DMS53 treated with DMSO at 0.1 percent for 48 hours (cell line): ENCODE data around the gene TOR2A.
"Not testable (repeated sequence)": the region's sequence is repeated elsewhere in the genome, so short reads cannot be mapped to it uniquely, and the experiment has no call there.

Experiments
- DNase-seq: peaks from one replicate; lab custom pipeline; 2025; ENCODE audit not compliant: unreplicated experiment; lab: John Stamatoyannopoulos, UW

TOR2A gene

DNA sequence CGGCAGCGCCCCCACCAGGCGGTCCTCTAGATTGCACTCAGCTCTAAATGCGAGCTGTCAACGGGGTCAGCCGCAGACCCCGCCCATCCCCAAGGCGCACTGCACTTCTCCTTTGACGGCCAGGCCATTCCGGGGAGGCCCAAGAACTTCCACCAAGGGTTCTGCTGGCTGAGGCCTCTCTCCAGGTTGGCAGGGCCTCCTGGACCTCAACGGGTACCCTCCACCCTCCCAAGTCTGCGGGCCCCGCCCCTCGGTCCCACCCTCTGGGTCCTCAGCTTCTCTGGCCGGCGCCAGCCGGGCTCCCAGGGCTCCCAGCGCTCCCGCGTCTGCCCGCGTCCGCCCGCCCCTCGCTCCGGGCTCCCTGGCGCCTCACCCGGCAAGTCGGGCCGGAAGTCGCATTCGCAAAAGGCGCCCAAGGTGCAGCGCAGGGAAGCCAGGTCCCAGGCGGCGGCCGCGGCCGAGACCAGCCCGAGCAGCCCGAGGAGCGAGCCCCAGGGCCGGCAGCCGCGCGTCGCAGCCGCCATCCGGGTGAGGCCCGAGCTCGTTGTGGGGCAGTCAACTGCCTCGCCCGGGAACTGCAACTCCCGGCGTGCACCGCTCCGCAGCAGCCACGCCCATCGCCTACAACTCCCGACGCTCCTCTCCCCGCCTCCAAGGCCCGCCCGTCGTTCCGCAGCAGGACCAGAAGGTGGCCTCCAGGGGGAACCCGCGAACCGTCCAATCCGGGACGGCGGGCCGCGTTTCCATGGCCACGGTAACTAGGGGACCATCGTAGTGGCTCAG lies at the start of gene TOR2A:
TSS of gene TOR2A (minus strand) at position 548 of the 783 bp plus-strand sequence. CDS start at position 524, 24 bp downstream.
- peak; percentile 93 for DNase-seq

DNA sequence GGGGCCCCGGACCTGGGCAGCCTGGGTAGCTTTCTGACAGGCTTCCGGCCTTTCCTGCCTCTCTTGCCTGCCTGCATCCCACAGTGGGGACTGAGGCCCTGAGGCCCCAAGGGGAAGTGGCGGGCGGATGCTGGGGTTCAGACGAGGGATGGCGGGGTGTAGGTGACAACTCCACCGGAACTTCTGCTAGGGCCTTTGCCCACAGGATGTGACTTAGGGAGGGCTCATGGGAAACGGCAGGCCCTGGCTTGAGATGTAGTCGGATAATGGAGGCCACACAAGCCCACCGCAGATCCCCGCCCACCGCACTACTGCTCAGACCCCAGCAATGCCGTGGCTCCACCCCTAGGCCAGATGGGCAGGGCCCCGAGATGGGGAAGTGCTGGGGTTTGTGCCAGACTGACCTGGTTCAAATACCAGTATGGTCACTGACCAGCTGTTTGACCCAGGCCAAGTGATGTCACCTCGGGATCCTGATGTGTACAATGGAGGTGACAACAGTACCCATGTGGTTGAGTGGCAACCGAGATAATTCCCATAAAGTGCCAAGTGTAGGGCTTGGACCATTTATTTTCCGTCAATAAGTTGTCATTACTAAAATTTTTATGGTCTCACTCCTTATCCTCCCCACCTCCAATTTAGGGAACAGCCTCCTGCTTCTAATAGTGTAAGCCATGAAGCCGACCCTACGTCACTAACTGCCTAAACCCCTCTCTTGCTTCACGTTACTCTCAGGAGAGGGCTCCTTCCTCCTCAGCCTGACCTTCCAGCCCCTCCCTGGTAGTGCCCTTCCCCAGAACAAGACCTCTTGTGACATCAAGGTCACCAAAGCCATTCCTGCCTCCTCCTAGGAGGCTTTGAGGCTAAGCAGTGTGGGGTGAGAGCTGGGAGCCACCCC lies 48.3 kb upstream of the TOR2A start:
- no peak for DNase-seq

DNA sequence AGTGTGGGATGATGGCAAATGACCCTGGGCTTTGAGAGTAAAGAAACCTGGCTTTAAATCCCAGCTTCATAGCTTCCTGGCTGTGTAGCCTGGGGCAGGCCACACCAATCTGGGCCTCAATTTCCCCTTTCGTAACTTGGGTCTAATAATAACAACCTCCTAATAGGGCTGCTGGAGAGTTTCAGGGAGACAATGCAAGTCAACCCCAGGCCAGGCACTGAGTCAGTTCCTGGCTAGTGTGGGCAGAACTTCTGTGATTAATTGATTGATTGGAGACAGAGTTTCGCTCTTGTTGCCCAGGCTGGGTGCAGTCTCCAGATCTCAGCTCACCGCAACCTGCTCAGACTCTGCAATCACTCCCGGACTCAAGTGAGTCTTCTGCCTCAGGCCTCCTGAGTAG lies 46.7 kb upstream of the TOR2A start:
- no peak for DNase-seq

DNA sequence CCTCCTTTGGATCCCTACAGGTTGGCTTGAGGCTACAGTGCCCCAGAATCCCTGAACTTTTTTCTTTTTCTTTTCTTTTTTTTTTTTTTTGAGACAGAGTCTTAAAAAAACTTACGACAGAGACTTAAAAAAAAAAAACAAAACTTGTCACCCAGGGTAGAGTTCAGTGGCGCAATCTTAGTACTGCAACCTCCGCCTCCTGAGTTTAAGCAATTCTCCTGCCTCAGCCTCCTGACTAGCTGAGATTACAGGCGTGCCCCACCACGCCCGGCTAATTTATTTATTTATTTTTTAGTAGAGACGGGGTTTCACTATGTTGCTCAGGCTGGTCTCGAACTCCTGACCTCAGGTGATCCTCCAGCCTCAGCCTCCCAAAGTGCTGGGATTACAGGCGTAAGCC lies 45.8 kb upstream of the TOR2A start:
- DNase-seq, result not testable (repeated sequence)

DNA sequence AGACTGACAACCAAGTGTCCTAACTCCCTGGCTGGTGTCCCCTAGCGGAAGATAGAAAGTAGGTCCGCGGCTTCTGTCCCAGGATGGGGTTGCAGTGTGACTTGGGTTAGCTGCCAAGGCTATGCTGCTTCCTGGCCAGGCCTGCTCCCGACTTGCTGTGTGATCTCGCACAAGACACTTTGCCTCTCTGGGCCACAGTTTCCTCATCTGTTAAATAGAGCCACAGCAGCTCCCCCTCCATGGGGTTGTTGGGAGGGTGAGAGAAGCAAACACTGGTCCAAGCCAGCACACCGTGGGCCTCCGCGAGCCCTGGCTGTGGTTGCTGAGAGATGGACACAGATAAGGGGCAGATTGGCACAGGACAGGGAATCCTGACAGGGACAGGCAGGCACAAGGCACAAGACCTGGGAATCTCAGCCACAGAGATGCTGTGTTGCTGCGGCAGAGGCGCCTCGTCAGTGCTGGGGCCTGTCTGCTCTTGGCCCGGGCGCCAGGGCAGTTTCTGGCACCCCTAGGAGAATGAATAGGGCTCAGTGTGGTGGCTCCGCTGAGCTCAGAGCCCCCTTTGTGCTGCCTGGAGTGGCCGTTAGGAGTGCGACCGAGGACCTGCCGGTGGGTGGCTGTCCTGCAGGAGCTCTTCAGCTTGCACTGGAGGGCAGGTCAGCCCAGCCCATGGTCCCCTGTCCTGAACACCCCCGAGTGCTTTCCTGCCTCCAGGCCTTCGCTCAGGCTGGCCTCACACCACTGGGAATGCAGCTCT lies 45.2 kb upstream of the TOR2A start:
- DNase-seq, result no peak

DNA sequence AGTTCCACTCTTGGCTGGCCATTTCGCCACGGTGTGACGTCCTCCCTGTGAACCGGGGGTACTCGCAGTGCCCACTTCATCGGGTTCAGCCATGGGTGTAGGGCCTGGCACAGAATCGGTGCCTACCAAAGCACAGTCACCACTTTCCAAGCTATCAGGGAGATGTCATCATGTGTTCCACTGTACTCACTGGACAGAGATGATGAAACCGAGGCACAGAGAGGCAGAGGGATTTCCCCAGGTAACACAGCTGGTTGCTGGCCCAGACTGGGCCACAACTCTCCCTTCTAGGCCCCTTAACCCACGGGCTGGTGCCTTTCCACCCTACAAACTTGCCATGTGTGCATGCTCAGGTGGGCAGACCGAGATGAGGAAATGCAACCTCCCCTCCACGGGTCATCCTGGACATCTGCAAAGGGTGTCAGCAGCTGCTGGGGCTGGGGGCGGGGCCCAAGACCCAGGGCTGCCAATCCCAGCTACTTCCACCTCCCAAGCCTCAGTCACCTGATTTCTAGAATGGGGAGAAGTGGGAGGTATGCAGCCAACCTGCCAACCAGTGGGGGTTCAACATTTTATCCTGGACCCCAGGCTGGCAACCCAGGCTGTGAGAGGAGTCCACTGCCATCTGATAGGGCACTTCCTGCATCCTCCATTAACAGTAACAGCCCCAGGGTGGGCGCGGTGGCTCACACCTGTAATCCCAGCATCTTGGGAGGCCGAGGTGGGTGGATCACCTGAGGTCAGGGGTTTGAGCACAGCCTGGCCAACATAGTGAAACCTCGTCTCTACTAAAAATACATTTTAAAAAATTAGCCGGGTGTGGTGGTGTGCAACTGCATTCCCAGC lies 44.3 kb upstream of the TOR2A start:
- DNase-seq, result no peak

DNA sequence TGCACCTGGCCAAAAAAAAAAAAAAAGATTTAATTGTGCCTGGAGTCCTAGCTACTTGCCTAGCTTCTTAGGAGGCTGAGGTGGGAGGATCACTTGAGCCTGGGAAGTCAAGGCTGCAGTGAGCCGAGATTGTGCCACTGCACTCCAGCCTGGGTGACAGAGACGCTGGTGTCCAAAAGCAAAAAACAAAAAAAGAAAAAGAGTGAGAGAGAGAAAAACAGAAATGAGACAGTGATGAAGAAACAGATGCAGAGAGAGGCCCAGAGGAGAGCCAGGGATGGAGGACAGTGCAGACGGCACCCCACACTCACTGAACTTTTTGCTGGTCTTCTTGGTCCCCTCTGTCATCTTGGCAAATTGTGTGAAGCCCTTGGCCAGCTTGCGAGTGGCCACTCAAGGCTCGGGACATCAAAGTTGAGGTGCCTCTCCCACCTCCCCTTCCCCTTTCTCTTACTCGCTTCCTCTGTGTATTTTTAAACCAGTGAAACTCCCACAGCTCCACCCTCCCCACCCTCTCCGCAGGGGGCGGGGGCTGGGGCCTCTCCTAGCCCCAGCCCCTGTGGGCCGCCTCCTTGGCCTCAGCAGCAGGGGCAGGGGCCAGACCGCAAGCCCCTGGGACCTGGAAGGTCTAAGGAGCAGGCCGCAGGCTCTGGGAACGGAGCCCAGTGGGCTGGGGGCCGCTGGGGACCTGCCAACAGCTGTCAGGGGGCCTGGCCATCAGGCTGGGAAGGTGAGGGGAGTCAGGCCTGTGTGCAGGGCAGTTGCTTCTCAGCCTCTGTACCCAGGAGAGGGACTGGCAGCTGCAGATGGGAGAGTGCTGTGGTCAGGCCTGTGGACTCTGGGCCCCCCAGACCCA lies 43.4 kb upstream of the TOR2A start, which contains the start of gene SH2D3C:
TSS of gene SH2D3C (minus strand) at position 387 of the 856 bp plus-strand sequence. CDS start at position 348, 39 bp downstream.
- DNase-seq, result no peak

DNA sequence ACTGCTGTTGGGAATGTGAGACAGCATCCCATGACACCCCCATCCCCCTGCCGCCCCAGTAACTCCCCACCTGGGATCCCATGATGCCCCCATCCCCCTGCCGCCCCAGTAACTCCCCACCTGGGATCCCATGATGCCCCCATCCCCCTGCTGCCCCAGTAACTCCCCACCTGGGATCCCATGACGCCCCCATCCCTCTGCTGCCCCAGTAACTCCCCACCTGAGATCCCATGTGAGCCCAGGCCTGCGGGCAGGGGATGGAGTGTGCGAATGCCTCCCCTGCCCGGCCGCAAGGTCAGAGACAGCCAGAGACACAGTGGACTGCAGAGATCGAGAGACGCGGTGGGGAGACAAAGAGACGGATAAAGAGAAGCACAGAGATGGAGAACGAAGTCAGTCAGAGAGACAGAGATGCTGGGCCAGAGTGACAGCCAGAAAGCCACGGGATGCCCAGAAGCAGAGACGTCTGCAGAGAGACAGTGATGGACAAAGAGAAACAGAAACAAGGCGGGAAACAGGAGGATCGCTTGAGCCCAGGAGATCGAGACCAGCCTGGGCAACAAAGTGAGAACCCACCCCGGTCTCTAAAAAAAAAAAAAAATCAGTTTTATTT lies 42.4 kb upstream of the TOR2A start:
- DNase-seq, result no peak

DNA sequence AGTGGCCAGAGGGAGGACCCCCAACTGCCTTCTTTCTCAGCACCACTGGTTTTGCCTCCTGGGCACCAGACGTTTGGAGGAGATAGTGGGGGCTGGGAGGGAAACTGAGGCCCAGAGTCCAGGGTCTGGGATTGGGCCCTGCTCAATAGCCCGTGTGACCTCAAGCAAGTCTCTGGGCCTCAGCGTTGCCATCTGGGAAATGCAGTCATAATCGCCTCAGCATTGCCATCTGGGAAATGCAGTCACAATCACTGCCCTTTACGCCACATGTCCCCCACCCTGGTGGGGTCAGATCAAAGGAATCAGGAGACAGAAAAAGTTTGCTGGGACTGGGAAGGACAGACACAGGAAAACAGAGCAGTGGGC lies 41.8 kb upstream of the TOR2A start:
- DNase-seq, result no peak

DNA sequence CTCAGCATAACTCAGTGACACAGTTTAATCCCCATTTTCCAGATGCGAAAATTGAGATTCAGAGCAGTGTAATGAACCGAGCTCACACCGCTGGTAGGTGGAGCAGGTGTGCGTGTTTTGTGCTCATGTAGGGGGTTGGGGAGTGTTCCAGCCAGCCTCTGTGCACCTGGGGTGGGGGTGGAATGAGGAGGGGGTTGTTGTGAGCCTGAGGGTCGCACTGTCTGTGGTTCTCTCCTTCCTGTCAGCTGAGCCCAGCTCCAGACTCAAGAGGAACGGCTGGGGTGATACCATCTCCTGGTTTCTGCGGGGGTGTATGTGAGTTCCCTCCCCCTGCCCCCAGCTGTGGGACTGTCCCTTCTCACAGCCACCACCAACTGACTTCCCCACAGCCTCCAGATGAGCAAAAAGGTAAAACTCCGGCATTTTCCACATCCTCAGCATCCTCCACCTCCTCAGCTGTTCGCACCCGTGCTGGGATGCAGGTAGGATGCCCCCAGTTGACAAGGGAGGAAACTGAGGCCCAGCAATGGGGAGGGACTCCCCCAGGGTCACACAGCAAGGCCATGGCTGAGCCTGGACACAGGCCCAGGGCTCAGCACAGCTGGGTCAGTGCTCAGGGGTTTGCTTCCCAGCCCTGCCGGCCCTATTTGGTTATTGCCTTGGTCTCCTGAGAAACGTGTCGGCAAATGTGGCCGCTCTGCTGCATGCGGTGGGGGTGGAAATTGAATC lies 41.3 kb upstream of the TOR2A start:
- DNase-seq, result no peak

DNA sequence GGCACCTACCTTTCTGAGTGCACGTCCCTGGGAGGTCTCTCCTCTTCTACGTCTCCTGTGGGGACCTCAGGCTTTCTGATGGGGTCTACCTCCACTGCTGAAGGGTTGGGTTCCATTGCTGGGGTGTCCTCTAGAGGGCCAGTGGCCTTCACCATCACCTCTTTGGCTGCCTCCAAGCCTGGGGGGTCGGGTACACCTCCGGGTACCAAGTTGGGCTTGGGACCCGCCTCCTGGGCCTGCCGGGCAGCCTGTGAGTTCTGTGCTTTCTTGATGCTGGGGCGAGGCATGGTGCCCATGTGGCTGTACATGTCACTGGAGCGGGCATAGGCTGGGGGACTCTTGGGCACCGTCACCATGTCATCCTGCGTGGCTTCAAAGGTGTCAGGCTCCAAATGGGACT lies 38.9 kb upstream of the TOR2A start:
- no peak for DNase-seq

DNA sequence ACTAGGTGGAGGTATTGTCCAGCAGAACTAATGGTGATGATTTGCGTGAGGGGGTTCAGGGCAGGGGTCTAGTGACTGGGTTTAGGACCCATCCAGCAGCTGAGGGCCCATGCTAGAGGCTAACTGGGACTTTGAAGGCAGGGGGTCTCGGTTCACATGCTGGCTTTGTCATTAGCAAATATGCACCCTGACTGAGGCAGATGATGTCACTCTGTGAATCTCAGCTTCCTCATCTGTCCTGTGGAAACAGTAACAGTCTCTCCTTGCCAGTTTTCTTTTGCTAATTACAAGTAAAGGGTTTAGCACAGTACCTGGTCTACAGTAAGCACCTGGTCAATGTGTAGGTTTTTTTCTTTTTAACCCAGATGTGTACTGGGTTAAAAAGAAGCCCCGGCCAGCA lies 38.2 kb upstream of the TOR2A start:
- DNase-seq, result no peak

DNA sequence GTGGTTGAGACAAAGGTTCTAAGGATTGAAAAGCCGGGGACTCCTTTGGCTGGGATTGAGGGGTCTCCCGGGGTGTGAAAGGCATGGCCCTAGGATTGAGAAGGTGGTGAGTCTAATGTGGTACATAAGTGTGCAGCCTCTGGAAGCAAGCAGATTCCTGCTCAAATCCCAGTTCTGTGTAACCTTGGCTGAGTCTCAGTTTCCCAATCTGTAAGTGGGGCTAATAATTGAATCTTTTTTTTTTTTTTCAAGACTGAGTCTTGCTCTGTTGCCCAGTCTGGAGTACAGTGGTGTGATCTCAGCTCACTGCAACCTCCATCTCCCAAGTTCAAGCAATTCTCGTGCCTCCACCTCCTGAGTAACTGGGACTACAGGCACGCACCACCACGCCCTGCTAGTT lies 37.5 kb upstream of the TOR2A start:
- no peak for DNase-seq

DNA sequence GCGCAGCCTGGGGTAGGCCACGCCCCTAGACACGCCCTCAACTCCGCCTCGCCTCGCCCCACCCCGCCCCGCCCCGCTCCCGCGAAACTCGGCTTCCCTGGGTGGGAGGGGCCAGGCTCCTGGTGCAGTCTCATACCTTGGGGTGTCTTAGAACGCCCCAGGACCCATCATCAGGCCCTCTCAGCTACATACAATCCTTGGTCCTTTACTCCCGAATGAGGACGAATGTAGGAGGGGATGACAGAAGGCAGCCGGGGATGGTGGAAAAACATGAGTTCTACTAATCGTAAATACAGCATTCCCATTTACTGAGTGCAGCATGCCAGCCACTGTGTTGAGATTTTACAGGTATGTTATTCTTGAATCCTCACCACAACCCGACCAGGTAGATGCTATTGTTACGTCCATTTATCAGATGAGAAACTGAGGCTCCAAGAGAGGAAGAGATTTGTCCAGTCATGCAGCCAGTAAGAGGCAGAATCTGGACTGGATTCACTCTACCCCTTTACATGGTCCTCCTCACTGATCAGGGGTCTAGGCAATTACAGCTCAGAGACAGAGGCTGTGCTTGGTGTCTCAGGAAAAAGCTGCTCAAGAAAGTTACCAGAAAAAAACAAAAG lies 36.6 kb upstream of the TOR2A start:
- no peak for DNase-seq

DNA sequence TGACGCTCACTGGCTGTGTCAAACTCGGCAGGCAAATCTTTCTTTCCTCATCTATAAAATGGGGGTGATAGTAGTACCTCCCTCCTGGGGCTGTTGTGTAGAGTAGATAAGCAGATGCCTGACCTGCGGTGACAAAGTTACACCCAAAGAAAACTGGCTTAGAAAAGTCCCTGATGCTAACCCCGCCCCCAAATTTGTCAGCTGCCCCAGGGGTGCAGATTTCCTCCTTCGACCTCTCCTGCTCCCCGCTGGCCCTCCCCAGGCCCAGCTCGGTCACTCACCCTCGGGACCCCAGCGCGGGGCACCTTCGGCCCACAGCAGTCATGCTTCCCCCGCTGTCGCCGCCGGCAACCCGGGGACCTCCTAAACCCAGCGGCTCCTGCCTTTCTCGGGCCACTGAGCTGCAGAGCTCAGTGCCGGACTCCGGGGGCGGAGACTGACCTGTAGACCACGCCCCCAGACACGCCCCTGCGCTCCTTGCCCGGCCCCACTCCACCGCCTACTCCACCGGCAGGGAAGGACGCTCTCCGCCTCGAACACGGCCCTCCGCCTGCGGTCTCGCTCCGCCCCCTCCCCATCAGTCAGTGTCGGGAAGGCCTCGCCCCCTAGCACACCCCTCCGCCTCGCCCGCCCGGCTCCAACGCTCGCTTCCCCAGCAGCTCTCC lies 35.9 kb upstream of the TOR2A start:
- DNase-seq, result peak; percentile 95

DNA sequence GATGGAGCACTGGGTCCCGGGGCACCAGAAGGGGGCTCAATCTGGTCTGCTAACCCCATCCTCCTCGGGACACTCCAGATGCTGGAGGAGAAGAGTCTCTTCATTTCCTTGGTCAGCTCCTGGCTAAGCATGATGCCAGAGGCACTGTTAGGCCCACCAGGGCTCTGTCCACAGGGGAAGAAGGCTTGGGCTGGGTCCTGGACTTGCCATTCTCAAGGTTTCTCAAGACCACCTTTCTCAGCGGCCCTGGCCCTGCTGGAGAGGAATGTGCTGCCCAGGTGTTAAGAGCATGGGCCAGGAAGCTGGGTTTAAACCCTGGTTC lies 35.5 kb upstream of the TOR2A start:
- DNase-seq, result no peak

DNA sequence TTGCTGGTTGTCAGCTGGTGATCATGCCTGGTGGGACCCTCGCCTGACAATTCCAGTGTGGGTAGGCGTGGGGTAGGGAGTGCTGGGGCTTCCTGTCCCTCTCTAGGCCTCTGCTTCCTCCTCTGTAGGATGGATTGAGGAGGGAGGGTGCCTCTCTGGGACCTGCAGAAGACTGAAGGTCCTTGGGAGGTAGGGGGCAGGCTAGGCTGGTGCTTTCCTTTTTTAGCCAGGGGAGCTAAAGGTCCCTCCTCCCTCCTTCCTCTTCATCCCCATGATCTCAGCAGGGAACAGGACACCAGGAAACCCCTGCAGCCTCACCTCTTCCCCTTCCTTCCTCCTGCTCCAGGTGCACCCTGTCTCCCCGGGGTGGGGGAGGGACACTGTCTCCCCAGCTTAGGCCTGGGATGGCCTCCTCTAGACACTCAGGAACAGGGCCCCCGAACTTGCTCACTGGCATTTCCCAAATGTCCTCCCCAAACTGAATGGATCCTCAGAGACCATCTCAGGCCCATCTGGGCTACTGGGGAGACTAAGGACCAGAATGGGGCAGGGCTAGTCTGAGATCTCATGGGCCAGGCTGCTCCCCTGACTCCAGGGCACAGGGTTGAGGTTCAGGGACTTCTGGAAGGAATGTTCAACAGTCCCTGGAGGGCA lies 35.0 kb upstream of the TOR2A start:
- no peak for DNase-seq
